GM21390 (cell line): ENCODE data around the gene GIGYF1.
"Not testable (repeated sequence)": the region's sequence is repeated elsewhere in the genome, so short reads cannot be mapped to it uniquely, and the experiment has no call there.

Source experiments
- ATAC-seq: cut with Tn5 transposase; IDR thresholded peaks from one replicate; pipeline ENCODE4 v1.9.1; 2021; ENCODE audit not compliant: unreplicated experiment

The GIGYF1 gene

DNA sequence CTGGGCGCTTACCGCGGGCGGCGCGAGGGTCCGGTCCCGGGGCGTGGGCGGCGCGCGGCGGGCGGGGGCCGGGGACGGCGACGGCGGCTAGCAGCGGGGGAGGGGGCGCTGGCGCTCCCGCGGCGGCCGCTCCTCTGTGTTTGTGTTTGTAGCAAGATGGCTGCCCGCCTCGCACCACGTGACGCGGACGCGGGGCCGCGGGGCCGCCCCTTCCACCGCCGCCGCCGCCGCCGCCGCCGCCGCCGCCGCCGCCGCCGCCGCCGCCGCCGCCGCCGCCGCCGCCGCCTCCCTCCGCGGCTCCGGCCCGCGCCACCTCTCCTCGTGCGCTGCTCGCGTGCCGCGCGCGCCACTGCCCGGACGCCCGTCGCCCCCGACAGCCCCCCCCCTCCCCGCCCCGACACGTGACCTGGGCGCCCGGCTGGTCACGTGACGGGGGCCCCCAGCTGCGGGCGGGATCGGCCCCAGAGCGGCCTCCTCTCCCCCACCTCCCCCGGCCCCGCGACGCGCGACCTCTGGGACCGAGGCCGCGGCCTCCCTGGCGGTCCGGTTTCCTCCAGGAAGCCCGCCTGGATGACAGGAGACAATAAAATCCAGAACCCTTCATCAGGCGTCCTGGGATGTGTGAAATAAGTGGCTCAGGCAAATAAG is at the start of gene GIGYF1:
GIGYF1 (minus strand) TSS at position 153 of the 648 bp plus-strand sequence. CDS start 6,012 bp downstream, outside the sequence.
- ATAC-seq, result peak; percentile 40

- ATAC-seq, result no peak
Measured at GRCh38 chr7:100739934-100740333, 45.9 kb upstream of the GIGYF1 start.

DNA sequence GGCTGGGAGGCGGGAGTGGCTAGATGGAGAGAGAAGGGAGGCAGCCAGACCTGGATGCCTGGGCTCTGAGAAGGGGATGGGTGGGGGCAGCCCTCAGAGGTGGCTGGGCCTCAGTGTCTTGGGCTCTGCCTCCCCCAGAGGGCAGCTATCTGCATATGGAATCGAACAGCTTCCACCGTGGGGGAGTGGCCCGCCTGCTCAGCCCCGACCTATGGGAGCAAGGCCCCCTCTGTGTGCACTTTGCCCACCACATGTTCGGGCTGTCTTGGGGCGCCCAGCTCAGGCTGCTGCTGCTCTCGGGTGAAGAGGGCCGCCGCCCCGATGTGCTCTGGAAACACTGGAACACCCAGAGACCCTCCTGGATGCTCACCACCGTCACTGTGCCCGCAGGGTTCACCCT is 42.6 kb upstream of the GIGYF1 start:
- ATAC-seq, result no peak

DNA sequence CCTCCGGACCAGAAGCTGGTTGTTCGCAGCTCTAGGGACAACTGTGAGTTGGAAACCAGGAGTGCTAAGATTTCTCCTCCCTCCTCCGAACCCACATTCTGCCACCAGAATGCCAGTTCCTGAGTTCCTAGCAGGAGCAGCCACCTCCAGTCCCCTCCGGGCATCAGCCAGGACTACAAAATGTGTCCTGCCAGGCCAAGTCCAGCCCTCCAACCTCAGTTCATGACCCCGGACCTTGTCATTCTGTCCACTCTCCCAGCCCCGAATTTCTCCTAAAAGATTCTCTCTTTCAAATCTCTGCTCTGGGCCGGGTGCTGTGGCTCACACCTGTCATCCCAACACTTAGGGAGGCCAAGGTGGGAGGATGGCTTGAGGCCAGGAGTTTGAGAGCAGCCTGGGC is 41.7 kb upstream of the GIGYF1 start:
- no peak for ATAC-seq

- ATAC-seq, result no peak
Measured at GRCh38 chr7:100731937-100732636, 38.0 kb upstream of the GIGYF1 start.

- no peak for ATAC-seq
Measured at GRCh38 chr7:100730136-100730800, 36.2 kb upstream of the GIGYF1 start.

- ATAC-seq, result no peak
Measured at GRCh38 chr7:100728196-100728595, 34.1 kb upstream of the GIGYF1 start.

GRCh38 chr7:100726996-100727761 is 33.1 kb upstream of the GIGYF1 start:
- ATAC-seq, result no peak

- not testable (repeated sequence) for ATAC-seq
Measured at GRCh38 chr7:100724364-100724763, 30.3 kb upstream of the GIGYF1 start.

- ATAC-seq, result no peak
Measured at GRCh38 chr7:100723732-100724275, 29.8 kb upstream of the GIGYF1 start.

DNA sequence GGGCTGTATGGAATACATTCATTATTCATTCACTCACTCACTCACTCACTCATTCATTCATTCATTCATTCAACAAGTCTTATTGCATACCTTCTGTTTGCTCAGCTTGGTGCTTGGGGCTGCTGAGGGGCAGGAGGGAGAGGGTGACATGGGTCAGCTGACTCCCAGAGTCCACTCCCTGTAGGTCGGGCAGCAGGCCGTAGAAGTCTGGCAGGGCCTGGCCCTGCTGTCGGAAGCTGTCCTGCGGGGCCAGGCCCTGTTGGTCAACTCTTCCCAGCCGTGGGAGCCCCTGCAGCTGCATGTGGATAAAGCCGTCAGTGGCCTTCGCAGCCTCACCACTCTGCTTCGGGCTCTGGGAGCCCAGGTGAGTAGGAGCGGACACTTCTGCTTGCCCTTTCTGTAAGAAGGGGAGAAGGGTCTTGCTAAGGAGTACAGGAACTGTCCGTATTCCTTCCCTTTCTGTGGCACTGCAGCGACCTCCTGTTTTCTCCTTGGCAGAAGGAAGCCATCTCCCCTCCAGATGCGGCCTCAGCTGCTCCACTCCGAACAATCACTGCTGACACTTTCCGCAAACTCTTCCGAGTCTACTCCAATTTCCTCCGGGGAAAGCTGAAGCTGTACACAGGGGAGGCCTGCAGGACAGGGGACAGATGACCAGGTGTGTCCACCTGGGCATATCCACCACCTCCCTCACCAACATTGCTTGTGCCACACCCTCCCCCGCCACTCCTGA is 28.6 kb upstream of the GIGYF1 start:
- no peak for ATAC-seq

GRCh38 chr7:100721505-100721812 is 27.4 kb upstream of the GIGYF1 start:
- no peak for ATAC-seq

DNA sequence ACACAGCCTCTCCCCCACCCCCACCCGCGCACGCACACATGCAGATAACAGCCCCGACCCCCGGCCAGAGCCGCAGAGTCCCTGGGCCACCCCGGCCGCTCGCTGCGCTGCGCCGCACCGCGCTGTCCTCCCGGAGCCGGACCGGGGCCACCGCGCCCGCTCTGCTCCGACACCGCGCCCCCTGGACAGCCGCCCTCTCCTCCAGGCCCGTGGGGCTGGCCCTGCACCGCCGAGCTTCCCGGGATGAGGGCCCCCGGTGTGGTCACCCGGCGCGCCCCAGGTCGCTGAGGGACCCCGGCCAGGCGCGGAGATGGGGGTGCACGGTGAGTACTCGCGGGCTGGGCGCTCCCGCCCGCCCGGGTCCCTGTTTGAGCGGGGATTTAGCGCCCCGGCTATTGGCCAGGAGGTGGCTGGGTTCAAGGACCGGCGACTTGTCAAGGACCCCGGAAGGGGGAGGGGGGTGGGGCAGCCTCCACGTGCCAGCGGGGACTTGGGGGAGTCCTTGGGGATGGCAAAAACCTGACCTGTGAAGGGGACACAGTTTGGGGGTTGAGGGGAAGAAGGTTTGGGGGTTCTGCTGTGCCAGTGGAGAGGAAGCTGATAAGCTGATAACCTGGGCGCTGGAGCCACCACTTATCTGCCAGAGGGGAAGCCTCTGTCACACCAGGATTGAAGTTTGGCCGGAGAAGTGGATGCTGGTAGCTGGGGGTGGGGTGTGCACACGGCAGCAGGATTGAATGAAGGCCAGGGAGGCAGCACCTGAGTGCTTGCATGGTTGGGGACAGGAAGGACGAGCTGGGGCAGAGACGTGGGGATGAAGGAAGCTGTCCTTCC is 26.8 kb upstream of the GIGYF1 start:
- ATAC-seq, result no peak

DNA sequence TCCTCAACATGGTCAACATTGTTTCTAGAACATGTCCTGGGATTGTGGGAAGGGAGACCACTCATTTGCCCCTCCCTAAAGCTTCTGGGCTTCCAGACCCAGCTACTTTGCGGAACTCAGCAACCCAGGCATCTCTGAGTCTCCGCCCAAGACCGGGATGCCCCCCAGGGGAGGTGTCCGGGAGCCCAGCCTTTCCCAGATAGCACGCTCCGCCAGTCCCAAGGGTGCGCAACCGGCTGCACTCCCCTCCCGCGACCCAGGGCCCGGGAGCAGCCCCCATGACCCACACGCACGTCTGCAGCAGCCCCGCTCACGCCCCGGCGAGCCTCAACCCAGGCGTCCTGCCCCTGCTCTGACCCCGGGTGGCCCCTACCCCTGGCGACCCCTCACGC is 26.2 kb upstream of the GIGYF1 start, which contains the start of gene EPO:
EPO (plus strand) TSS at position 190 of the 392 bp plus-strand sequence. CDS start 513 bp downstream, outside the sequence.
- ATAC-seq, result no peak

GRCh38 chr7:100719523-100720278 is 25.7 kb upstream of the GIGYF1 start:
- ATAC-seq, result no peak

DNA sequence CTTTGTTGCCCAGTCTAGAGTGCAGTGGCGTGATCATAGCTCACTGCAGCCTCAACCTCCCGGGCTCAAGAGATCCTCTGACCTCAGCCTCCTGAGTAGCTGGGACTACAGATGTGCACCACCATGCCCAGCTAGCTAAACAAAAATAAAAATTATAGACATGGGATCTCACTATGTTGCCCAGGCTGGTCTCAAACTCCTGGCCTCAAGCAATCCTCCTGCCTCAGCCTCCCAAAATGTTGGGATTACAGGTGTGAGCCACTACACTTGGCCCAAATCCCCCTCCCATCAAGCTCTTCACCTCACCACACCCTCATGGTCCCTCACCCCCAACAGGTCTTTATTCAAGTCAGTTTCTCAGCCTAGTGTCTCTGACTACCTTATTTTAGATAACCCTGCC is 23.0 kb upstream of the GIGYF1 start:
- ATAC-seq, result not testable (repeated sequence)

GRCh38 chr7:100714725-100715124 is 20.7 kb upstream of the GIGYF1 start:
- ATAC-seq, result no peak

DNA sequence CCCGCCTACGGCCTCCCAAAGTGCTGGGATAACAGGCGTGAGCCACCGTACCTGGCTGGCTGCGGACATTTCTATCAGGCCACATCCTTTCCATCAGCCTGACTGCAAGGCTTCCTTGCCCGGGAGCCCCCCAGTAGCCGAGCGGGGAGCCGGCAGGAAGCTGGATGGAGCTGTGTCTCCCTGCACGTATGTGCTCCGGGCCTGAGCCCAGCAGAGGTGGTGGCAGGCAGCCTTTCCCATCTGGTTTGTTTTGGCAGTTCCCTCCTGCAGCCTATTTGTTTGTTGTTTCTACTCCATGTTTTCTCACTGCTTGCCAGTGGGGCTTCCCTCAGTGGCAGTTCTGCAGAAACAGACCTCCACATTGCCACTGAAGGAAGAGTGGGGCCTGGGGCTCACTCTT is 17.3 kb upstream of the GIGYF1 start:
- no peak for ATAC-seq

DNA sequence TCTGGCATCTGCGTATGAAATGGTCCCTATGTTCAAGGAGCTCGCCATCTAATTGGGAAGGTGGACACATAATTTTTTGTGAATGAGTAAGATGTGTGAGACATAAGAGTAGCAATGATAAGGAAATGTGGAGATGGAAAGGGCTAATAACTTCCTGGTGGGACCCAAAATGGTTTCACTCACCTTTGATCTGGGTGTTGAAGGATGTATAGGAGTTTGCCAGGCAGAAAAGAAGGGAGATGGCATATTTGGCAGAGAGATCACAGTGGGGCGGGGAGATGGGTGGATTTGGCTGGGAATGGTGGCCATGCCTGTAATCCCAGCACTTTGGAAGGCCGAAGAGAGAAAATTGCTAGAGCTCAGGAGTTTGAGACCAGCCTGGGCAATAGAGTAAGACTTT is 16.4 kb upstream of the GIGYF1 start:
- no peak for ATAC-seq
